HG03103 (cell line): ENCODE results near the gene CRISP2.

ENCODE experiments used
- ATAC-seq: cut with Tn5 transposase; IDR thresholded peaks from one replicate; pipeline ENCODE4 v1.9.1; 2021; ENCODE audit warnings: low read depth; ENCODE audit not compliant: unreplicated experiment

CRISP2 gene

DNA sequence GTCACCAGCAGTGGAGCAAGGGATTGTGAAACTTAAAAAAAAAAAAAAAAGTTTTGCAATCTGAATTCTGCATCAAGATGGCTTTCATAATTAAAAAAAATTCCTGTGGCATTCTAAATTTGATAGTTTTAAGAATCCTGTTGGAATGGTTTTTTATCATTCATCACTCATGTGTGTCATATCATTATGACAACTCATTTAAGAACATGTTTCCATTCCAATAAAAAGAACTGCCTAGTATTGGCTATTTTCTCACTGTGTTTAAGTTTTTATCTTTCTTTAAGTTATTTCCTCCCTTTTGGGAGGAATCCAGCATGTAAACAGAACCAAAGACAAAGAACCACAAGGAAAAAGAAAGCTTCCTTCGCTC lies 50.5 kb downstream of the CRISP2 start:
- ATAC-seq: no peak

DNA sequence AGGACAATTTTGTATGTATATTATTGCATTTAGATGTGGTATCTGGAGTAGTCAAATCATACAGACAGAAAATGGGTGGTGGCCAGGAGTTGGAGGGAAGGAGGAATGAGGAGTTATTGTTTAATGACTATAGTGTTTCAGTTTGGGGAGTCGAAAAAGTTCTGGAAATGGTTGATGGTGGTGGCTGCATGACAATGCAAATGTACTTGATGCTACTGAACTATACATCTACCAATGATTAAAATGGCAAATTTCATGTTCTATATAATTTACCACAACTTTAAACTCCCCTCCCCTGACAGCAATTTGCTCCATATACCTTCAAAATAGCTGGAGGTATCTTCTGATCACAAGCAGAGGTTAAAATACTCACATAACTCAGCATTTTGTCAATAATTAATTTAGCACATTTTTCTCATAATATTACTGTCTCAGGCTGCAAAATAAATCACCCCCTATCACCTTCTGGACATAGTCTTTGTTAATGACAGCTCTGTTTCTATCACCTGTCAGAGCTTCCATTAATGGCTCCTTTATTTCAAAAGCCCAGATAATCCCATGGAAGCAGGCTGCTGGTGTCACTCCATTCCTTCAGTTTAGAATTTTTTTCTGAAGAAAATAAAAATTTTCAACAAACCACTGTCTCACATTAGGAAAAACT lies 51.0 kb downstream of the CRISP2 start:
- ATAC-seq: no peak

DNA sequence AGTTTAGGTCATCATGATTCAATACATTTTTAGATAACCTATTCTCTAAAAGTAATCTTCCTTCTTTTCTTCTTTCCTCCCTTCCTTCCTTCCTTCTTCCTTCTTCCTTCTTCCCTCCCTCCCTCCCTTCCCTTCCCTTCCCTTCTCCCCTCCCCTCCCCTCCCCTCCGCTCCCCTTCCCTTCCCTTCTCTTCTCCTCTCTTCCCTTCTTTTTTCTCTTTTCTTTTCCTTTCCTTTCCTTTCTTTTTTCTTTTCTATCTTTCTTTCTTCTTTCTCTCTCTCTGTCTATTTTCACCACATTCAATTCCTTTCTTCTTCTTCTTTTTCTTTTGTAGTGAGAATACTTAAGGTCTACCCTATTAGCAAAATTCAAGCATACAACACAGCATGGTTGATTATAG lies 59.4 kb downstream of the CRISP2 start:
- no peak for ATAC-seq

DNA sequence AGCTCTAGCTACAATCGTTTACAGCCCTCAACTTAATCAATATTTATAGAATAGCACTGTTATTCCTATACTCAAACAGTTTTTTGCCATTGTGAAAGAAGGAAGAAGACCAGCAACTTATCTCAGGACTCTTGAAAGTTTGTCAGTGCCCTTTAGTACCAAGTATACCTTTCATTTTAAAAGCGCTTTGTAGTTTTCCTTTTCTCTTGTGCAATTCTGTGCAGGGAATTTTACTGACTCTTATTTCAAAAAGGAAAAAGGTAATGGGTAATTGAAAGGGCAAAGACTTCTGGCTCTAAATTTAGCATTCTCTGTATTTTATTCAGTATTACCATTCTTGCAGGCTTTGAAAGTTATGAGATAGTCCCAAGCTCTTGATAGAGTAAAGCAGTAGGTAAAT lies 59.9 kb downstream of the CRISP2 start:
- ATAC-seq: no peak

DNA sequence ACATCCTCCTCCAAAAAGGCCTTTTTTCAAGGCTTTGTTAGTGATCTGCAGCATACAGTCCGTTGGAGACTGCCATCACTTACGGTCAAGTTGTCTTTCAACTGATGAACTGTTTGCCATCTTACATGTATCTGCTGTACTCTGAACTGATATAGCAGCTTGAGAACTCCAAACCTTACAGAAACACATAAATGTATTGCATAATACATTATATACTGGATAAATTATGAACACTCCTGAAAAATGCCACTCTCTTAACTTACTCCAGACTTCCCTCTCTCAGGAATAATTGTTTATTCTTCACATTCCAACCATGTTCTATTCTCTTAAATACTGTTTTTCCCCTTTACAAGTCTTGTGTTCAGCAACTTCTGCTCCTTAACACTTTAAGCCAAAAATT lies 62.1 kb downstream of the CRISP2 start:
- ATAC-seq: no peak

DNA sequence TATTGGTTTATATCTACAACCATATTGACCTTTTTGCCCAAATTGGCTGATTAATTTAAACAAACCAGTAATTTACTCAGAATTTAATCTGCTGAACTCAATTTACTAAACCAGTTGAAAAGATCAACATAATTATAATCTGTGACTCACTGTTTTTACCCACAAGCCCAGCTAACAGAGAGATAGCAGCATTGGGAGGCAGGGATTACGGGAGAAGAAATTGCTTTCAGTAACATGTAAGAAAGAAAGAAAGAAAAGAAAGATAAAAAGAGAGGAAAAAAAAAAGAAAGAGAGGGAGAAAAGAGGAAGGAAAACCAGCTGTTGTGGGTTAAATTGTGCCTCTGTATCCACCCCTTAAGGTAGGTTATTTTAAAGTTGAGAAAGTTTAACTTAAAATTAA lies 63.4 kb downstream of the CRISP2 start:
- ATAC-seq: no peak

DNA sequence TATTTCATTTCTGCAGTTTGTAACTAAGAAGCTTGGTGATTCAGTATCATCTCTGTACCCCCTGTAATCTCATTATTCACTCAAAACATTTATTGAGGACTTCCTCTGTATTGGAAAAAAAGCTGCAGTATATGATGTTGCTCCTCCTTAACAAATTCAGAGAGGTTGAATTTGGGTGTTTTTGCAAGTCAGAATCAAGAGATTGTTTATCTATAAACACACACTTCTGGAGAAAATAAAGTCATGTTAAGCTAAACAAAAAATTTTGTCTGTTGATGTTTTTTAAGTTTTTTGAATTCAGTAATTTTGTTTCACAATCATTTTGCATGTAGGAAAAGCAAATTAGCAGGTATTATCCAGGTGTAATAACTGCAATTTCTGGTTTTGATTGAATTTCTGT lies 65.3 kb downstream of the CRISP2 start:
- no peak for ATAC-seq

DNA sequence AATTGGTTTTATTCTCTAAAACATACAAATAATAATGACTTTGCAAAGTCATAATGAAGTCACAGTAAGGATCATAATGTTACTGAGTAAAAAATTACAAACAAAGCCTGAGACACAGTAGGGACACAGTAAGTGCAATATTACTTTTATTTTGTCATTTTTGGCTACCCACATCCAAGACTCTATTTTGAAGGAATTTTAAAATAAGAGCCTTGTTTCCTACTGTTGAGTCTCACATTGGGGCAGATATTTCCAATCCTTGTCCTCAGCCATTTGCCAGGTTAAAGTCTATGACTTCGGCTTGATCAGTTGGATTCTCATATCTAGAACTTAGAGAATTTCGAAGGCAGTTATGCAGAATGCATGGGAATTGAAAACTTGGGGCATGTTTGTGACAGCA lies 65.9 kb downstream of the CRISP2 start:
- ATAC-seq: no peak

DNA sequence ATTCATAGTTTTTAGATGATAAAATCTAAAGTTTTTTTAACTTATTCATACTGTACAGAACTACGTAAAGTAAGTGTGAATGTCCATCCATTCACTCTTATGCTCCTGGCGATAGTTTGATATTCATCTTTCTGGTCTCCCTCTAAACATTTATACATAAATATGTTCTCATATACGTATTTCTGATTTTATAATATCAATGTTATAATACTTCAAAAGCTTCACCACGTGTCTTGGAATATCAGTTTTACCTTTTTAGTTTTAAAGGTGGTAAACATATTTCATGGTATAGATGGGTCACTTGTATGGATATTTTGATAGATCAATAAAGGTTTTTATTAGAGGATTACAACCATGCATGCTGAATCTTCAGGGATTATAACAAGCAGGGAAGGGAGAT lies 66.4 kb downstream of the CRISP2 start:
- no peak for ATAC-seq

DNA sequence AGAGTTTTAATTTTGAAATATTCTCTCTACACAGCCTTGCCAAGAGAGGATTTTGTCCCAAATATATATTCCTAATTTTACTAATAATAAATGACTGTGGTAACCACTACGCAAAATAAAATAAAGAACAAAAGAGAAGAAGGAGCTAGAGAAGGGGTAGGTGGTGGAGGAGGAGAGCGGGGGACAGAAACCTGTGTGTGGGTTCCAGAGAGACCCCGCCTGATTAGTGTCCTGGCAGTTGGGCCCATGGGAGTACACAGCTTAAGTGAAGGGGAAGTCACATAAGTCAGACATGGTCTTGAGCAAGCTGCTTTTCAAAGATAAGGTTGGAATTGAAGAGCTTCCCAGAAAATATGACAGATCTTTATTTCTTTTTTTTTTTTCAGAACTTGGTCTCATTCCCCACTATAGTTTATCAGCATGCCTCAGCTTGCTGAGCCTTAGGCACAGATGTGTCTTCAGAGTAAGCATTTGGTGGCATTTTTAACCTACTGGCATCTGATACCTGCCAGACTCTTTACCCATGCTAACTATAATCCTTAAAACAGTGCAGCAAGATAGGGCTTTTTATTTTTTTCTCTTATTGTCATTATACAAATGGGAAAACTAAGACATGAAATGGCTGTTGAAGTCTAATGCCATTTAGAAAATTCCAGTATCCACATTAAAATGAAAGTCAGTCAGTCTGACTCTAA lies 67.1 kb downstream of the CRISP2 start:
- ATAC-seq: no peak

DNA sequence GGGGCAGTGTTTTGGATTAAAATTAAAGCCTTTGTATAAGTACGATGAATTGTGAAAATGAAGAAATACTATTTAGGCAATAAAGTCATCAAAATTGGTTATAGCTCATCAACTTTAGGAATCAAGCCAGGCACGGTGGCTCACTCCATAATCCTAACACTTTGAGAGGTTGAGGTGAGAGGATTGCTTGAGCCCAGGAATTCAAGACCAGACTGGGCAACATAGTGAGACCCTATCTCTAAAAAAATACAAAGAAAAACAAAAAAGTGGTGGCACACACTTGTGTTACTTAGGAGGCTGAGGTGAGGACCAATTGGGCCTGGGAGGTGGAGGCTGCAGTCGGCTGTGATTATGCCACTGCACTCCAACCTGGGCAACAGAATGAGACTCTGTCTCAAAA lies 68.2 kb downstream of the CRISP2 start:
- no peak for ATAC-seq
